Stimulated activated naive CD4-positive, alpha-beta T cell treated with Interleukin-2 at 50 U/mL for 16 hours (primary cell): ENCODE results near the gene SPSB3.

Experiments used
- DNase-seq: peaks from one replicate; lab custom pipeline; 2025; lab: John Stamatoyannopoulos, UW

The SPSB3 gene

DNA sequence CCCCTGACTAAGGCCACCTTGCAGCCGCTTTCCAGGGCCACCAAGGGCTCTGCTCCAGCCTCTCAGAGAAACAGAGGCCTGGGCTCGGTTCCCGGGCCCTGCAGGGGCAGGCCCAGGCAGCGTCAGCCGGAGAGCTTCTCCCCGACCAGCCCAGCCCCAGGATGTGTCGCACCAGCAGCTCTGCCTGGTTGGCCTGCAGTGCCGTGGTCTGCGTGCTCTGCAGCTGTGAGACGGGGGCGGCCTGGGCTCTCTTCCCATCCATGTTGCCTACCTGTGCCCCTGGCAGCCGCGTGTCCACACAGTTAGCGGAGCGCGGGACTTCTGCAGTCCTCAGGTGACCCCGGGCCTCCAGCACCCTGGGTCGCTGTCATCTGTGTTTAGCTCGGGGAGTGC, 6.3 kb upstream of the SPSB3 start:
- no peak for DNase-seq

DNA sequence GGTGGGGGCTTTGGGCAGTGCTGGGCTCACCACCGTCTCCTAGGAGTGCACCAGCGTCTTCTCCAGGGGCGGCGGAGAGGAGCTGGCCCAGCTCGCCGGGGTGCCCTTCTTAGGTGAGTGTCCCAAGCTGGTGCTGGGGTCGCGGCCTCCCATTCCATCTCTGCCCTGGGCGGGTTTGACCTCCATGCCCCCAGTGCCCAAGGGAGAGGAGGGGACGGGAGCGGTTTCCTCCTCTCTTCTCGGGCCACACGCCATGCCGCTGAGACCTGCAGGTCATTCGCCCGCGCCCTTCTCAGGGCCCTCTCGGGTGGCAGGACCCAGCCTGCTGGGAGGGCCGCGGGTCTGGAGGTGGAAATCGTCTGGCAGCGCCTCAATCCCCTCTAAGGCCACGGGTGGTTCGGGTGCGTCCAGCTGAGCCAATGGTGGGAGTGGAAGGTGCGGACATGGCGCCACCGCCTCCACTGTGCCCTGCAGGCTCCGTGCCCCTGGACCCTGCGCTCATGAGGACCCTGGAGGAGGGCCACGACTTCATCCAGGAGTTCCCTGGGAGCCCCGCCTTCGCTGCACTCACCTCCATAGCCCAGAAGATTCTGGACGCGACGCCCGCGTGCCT, 5.8 kb upstream of the SPSB3 start:
- no peak for DNase-seq

DNA sequence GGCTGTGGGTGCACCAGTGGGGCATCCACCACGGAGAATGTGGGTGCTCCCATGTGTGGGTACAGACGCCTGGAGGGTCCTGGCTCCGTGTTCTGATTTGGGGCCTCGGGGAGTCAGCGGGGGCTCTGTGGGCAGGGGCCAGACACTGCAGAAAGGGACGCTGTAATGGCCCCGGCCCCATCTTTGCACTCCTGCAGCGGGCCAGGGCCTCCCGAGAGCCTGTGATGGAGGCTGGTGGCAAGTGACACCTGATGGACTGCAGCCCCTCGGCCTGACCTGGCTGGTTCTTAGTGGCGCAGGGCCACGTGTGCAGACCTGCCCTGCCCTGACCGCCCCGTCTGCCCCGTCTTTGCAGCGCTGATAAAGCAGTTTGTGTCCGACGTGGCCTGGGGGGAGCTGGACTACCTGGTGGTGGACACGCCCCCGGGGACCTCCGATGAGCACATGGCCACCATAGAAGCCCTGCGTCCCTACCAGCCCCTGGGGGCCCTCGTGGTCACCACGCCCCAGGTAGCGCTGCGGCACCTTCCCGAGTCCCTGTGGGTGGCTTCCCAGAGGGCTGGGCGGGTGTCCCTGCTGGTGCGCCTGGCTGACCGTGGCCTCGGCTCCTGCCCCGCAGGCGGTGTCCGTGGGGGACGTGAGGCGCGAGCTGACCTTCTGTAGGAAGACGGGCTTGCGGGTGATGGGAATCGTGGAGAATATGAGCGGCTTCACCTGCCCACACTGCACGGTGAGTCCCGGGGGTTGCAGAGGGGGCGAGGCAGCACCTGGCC, 5.1 kb upstream of the SPSB3 start:
- no peak for DNase-seq

DNA sequence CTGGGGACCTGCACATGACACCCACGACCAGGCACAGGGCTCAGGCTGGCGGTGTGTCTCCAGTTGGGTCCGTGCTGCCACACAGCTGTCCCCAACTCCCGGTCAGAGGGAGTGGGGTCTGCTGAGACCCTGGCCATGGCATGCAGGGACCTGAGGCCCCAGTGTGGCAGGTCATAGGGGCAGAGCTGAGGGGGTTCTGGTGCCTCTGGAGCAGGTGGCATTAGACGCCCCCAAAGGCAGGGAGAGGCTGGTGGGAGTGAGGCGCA, 4.6 kb upstream of the SPSB3 start:
- DNase-seq: no peak

DNA sequence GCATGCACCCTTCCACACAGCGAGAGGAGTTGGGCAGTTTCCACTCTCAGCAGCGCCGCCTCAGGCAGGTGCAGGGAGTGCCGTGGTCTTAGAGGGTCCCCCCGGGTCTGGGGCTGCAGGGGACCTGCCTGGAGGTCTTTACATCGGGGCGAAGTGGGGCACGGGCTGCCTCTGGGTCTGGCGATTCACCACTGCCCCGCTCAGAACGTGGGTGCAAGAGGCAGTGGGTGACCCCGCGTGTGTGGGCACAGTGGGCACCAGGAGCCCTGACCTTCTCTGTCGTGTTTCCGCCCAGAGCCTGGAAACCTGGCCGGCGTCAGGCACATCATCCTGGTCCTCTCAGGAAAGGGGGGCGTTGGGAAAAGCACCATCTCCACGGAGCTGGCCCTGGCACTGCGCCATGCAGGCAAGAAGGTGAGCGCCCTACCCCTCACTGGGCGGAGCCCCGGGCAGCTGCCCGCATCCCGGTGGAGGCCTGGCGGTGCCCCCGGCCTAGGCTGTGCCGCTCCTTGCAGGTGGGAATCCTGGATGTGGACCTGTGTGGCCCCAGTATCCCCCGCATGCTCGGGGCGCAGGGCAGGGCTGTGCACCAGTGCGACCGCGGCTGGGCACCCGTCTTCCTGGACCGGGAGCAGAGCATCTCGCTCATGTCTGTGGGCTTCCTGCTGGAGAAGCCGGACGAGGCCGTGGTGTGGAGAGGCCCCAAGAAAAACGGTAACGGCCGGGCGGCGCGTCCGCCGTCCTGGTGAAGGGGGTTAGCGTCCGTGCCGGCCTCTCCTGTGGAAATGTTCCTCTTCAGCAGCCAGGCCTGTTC, 4.1 kb upstream of the SPSB3 start:
- DNase-seq: no peak

DNA sequence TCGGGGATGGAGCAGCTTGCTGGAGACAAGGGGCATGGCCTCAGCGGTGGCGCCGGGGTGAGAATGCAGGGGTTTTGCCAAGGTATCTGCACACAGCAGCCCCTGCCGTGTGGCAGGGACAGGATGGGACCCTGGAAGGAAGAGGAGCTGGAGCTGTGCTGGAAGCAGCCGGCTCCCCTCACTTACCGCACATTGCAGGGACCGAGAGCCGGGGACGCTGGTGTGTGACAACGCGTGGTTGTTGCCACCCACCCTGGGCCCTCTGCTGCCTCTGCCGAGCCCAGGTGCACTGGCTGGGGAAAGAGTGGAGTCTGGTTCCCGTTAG, 3.4 kb upstream of the SPSB3 start:
- DNase-seq: no peak

DNA sequence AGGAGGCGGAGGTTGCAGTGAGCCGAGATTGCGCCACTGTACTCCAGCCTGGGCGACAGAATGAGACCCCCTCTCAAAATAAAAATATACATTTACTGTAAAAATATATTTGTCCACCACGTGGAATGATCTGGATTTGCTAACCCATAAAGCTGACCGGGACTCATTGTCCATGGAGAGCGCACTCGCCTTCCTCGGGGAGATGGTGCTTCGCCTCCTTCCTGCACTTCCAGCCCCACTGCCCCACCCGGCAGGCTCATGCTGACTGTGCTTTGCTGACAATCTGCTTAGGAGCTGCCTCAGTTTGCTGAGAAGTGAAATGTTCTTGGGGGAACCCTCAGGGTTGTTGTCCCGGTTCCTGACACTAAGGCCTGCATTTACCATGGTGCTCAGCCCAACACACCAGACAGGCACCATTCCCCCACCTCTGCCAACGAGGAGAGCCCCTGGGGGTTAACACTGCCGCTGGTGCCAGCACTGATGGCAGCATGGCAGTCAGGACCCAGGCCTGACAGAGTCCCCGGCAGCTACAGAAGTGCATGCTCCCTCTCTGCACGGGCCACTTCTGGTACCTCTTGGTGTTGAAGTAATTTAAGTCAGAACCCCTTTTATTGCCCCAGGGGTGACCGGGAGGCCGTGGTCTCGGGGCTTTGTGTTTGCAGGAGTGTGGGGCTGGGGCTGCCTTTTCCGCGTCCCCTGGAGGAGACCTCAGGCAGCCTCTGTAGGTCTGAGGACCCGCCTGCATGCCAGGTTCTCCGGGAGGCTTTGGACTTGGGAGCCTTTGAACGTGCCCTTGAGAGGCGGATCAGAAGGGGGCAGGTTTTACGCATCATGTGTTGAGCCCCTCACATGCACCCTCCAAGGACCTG, 2.8 kb upstream of the SPSB3 start:
- DNase-seq: no peak

DNA sequence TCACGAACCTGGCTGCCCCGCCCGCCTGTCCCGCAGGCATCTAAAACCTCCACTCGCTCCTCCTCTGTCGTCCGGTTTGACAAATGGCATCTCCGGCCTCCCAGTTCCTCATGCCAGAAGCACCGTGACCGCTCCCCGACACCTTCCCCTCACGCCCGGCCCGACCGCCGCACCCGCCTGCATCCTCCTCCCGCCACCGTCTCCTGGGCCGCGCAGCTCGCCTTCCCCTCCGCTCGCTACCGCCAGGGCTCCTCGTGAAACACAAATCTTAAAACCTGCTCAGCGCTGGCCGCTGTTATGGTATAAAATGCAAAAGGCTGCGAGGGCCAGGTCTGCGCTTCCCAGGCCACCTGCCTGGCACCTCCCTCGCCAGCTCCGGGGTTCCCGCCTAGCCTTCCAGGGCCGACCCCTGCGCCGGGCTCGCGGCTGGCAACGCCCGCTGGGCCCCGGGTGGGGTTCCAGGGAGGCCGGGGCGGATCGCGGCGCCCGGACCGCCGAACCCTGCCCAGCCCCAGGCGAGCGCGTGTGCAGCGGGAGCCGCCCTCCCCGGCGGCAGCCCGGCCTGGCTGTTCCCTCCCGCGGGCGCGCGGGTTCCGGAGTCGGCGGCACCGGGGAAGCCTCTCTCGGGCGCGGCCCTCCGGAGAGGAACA, 488 bp downstream of the SPSB3 start:
- peak; percentile 30 for DNase-seq

DNA sequence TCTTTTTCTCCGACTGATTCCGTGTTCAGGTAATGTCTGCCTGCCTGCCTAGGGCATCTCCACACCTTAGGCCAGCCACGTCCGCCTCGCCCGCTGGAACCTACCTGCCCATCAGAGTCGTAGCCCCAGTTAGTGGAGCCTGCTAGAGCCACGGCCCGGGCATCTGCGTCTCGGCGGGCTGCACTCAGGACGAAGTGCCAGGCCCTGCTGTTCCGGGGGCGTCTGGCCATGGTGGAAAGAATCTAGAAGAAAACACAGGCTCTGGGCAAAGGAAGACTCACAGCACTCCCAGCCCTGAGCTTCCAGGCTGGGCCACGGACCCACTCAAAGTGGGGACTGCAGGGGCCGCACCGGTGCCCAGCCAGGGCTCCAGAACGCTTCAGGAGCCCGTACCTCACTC, 1.1 kb downstream of the SPSB3 start:
- no peak for DNase-seq

DNA sequence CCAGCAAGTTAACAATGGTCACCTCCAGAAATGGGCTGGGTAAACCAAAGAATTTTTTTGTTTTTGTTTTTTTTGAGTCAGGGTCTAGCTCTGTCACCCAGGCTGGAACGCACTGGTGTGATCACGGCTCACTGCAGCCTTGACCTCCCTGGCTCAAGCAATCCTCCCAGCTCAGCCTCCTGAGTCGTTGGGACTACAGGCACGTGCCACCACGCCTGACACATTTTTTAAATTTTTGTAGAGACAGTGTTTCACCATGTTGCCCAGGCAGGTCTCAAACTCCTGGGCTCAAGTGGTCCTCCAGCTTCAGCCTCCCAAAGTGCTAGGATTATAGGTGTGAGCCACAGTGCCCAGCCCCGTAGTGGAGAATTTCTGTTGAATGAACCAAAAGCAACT, 1.7 kb downstream of the SPSB3 start:
- DNase-seq: no peak

DNA sequence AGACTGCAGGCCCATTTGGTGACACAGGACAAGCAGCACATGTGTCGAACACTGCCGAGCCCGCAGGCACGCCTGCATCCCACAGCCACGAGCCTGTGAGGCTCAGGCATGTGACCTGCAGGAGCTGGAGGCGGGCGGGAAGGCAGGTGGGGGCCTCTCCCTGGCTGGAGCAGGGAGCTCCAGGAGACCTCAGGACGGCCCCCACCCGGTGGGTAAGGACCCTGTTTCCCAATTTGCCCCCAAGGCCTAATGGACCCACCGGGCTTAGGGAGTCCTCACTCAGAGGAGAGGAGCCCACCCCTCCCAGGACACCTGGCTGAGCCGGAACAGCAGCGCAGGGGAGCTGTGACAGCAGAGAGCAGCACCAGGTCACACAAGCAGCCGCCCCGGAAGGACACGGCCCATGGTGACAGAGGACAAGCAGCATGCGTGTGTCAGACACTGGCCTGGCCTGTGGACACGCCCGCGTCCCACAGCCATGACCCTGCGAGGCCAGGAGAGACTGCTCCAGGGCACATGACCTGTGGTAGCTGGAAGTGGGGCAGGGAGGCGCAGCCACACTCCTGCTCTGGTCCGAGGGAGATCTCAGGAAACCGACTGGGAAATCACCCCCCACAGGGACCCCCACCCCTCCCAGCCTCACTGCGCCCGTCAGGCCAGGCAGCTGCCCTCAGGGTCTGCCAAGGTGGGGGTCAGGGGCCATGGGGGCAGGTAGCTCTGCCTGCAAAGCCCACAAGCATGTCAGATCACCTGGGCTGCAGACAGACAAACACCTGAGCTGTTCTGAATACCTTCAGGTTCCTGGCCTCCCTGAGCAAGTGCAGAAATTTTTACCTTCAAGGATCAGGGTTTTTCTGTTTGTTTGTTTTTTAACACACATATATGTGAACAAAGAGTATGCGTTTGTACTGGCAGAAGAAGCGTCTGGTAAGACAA, 2.4 kb downstream of the SPSB3 start:
- DNase-seq: no peak

DNA sequence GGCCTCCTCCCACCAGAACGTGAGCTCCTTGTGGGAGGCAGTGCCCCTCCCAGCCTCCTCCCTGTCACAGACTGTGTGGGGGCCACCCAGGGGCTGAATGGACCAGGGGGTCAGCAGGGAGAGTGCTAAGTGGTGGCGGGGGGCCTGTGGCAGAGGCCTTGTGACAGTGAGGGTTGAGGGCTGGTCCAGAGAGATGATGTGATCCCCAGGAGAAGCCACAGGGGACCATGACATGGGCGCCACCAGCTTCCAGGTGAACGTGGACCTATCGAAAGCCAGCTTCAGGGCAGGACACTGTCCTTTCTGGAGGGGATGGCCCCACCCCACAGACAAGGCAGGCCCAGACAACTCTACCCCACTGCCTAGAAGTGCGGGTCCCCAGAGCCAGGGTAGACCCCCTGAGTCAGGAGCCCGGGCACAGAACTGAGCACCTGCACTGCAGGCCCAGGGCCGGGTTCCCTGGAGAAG, 3.1 kb downstream of the SPSB3 start:
- no peak for DNase-seq

DNA sequence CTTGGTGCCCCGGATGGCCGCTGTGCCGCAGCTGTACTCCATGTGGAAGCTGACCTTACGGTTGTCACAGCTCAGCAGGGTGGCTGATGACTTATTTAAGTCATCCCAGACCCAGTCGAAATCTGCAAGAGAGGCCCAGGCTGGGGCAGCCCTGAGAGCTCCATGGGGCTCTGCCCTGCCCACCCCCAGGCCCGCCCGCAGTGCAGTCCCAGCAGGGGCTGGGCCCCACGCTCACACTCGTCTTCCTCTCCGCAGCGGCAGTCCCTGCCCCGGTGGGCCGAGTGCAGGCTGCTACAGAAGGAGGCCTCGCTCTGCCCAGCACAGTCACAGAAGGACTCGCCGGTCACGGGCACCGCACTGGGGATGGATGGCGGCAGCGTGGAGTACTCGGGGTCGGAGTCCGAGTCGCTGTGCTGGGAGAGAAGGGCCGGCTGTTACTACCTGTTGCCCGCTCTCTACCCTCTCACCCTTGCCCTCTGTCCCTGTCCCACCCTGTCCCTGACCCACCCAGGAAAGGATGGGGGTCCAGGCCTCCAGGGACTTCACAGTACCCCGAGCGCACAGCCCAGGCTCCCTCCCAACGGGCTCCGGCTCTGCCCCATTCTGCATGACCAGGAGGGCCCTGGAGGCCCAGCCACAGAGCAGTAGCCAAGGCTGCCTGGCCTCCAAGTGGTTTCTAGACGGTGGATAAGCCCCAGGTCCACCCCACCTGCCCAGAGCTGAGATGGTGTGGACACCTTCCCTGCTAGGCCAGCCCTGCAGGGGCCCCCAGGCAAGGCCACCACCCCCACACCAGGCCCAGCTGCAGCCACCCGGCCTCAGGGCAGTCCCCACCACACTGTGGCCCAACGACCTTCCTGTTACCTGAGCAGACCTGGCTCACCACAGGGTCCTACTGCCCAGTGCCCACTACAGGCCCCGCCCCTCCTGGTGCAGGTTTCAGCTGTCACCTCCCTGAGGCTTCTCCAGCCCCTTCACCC, 3.9 kb downstream of the SPSB3 start:
- no peak for DNase-seq

DNA sequence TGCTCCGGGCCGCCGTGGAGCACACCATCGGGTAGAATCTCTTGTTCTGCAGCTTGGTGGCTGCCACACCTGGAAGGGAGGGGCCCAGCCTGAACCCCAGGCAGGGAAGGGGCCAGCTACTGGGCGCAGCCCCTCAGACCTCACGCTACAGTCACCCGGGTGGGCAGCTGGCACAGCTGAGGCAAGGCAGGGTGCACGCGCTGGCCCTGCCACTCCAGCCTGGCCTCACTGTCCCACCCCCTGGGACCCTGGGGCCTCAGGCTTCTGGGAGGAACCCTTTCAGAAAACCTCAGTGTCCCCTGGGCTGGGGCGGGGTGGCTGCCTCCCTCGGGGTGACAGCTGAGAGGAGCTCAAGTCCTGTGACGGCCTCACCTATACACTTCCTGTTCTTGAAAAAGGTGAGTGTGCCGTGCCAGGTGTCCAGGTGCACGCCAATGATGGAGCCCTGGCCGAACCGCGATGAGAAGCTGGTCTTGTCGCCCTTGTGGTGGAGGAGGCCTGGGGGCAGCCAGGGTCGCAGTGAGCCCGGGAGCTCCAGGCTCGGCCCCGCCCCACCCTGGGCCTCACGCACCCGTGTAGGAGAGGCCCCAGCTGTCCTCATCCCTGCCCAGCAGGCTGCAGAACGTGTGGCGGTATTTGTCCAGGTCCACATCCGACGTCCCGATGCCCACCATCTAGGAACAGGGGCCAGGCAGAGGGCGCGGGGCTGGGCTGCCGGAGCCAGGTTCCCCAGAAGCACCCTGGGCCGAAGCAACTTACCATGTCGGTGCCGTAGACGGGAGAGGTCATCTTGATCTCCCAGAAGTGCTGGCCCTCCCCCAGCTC, 4.8 kb downstream of the SPSB3 start:
- DNase-seq: no peak

DNA sequence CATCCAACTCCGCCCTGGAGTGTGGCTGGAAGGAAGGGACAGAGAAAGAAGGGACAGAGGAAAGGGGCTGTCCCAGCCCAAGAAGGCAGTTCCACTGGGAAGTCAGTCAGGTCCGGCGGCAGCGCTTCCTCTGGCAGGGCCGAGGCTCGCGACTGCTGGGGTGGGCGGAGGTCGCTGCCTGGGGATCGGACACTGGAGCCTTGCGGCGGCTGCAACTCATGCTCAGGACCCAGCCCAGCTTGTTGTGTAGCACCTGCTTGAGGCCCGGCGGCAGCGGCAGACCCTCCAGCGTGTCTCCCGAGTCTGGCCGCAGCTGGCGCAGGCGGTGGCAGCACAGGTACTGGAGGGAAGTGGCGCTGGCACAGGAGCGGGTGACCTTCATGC, 5.4 kb downstream of the SPSB3 start:
- no peak for DNase-seq

DNA sequence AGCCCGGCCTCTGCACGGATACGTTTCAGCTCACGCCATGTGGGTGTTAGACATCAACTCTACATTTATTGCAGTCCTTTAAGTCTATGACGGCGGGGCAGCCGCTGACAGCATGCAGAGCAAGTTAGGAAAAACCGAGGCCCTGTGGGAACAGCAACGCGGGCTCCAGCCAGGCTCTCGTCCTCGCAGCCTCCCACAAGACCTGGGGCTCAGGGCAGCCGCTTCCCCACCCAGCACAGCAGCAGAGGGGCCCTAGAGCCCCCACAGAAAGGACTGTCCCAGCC, 5.8 kb downstream of the SPSB3 start:
- DNase-seq: no peak

DNA sequence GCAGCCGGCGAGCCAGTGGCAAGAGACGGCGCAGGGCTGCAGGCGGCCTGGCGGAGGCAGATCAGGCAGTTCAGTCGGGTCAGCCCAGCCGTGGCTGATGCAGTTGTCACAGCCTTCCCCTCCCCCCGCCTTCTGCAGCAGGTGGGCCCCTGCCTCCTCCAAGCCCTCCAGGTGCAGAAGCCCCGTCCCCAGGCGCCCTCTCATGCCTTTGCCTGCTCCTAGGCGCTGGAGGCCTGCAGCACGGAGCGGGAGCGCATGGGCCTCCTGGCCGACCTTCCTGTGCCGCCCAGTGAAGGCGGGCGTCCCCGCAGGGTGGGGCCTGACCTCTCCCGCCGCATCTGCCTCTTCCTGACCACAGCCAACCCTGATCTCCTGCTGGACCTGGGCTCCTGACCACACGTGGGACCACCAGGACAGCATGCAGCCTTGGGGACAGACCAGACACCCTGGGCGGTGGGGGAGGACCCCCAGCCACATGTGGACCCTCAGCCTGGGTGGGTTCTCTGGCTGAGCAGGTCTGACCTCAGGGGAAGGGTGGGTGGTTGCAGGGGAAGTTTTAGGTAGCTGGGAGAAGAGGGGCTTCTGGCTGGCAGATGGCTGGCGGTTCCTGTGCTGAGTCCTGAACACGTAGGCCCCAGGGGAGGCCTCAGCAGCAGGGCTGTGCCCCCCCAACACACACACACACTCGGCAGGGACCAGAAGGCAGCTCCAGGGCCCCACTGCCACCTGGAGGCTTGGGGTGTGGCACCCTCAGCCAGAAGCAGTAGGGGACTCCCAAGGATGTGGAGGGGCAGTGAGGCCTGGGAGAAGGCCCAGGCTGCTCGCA, 6.3 kb downstream of the SPSB3 start:
- DNase-seq: no peak
